ENCODE results near the gene CXCL8. TPM values are rescaled to one million over a fixed set of nuclear protein-coding genes. Genes with fewer than 3 reads are reported as not detected.
A peak's percentile ranks its signal among the peaks of the same experiment; 100 is the strongest.

The CXCL8 gene
- total and polyA plus RNA-seq, 9 of the 15 experiments (the other 6 are each of a cell fraction or from before 2014, with no cell fraction given) = 1.6 to 7.7 (median 3.3) TPM

DNA sequence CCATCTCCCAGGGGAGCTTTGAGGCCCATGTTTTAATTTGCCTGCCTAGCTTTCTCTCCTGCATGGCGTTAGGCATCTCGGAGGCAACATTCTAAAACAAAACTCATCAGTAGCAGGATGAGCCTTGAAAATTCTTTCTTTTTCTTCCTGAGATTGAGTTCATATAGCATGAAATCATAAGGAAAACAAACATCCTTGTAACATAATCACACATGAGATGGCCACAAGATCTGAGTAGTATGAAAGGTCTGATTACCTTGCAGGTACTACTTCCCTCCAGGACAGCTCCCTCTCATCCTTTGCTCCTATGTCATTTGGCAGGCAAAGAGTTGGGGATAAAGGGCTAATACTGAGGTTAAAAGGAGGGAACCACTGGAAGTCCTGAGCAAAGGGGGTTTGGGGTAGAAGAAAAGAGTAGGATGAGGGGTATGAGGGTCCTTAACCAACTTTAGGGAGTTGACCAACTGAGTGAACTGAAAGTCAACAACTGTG, 37.5 kb upstream of the CXCL8 start:
- Histone ChIP-seq H3K9me1 (ENCODE audit: control insufficient read depth, insufficient read depth, low read length) (no peaks in the 10 kb centered on the region), H3K4me3 (no peak overlapping the region), H4K20me1 (replicated peaks; ENCODE audit: control insufficient read depth, insufficient read depth, low read length) (no peaks in the 10 kb centered on the region), H3K9ac (ENCODE audit: insufficient read depth in 1 of 2, low read depth in 2 of 2, low read length in 2 of 2) (0 out of 4 replicates have a peak overlapping the region, but pooled peaks of 1 of the 2 experiments have one; percentile 38), H3K9me3 (replicated peaks; ENCODE audit: control insufficient read depth, insufficient read depth, low read depth, low read length) (no peaks in the 10 kb centered on the region), H2AFZ (ENCODE audit: low read depth, low read length) (peak overlapping the region; percentile 86), H3K79me2 (ENCODE audit: control insufficient read depth, insufficient read depth, low read length) (no peaks in the 10 kb centered on the region), H3K27me3 (ENCODE audit: control insufficient read depth in 2 of 2, insufficient read depth in 2 of 2, low read length in 2 of 2) (no peaks in the 10 kb centered on the region), H3K4me1 (replicated peaks in 1 of 2; ENCODE audit: control insufficient read depth in 2 of 2, insufficient read depth in 2 of 2, low read length in 2 of 2) (peaks cover 0 to 54% of the 10 kb centered on the region in 2 experiments; a peak in 4 of 5 replicates), H3K36me3 (ENCODE audit: control insufficient read depth, insufficient read depth, low read length) (no peaks in the 10 kb centered on the region), H3K4me2 (ENCODE audit: insufficient read depth, low read length) (0 out of 2 replicates have a peak overlapping the region, but pooled peaks have one; percentile 13), H3K27ac (ENCODE audit: extremely low read depth, low read depth, low read length) (peak overlapping the region; percentile 84)
- POLR2A ChIA-PET = no interaction called here
- CTCF ChIA-PET (ENCODE audit: low intra/inter-chr PET ratio) = no interaction called here
- no peak for ATAC-seq
- TF ChIP-seq TEAD4 (IDR thresholded peaks at IDR 0.05; ENCODE audit: low read length) = no peak
- TF ChIP-seq TEAD4 (CRISPR knock-in tag; IDR thresholded peaks at IDR 0.05; ENCODE audit: borderline replicate concordance) = no peak
- TF ChIP-seq ZFP36 (IDR thresholded peaks at IDR 0.05; ENCODE audit: low read depth, low read length, partially characterized antibody) = no peak
- TF ChIP-seq, protein P1, sequence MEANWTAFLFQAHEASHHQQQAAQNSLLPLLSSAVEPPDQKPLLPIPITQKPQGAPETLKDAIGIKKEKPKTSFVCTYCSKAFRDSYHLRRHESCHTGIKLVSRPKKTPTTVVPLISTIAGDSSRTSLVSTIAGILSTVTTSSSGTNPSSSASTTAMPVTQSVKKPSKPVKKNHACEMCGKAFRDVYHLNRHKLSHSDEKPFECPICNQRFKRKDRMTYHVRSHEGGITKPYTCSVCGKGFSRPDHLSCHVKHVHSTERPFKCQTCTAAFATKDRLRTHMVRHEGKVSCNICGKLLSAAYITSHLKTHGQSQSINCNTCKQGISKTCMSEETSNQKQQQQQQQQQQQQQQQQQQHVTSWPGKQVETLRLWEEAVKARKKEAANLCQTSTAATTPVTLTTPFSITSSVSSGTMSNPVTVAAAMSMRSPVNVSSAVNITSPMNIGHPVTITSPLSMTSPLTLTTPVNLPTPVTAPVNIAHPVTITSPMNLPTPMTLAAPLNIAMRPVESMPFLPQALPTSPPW (CRISPR knock-in tag; IDR thresholded peaks at IDR 0.05) = no peak
- TF ChIP-seq, protein P2, sequence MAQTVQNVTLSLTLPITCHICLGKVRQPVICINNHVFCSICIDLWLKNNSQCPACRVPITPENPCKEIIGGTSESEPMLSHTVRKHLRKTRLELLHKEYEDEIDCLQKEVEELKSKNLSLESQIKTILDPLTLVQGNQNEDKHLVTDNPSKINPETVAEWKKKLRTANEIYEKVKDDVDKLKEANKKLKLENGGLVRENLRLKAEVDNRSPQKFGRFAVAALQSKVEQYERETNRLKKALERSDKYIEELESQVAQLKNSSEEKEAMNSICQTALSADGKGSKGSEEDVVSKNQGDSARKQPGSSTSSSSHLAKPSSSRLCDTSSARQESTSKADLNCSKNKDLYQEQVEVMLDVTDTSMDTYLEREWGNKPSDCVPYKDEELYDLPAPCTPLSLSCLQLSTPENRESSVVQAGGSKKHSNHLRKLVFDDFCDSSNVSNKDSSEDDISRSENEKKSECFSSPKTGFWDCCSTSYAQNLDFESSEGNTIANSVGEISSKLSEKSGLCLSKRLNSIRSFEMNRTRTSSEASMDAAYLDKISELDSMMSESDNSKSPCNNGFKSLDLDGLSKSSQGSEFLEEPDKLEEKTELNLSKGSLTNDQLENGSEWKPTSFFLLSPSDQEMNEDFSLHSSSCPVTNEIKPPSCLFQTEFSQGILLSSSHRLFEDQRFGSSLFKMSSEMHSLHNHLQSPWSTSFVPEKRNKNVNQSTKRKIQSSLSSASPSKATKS (CRISPR knock-in tag; IDR thresholded peaks at IDR 0.05) = no peak
- no peak for TF ChIP-seq CCAR2 (IDR thresholded peaks at IDR 0.05; ENCODE audit: low read depth, low read length)
- in situ Hi-C loops (cut with MboI) (loop anchor here (25.0 kb wide), 1 partner anchor 959 kb away; no protein-coding TSS in a partner anchor), intact Hi-C loops (cut with micrococcal nuclease) (no loop called here)
- no TSS peak for BruUV-seq (replicated peaks)
- 88% methylated on average over 2 of the region's 2 CpGs for WGBS (ENCODE audit: insufficient coverage, low coverage, missing lambda C conversion rate)
- no peak for FAIRE-seq
- DNase-seq (ENCODE audit: extremely low read depth in 1 of 4, low spot score in 3 of 4) = no peak
